Endometrium (tissue), 2 donors: ENCODE results near the gene KMT2D.
"Not testable (repeated sequence)": the region's sequence is repeated elsewhere in the genome, so short reads cannot be mapped to it uniquely, and the experiment has no call there.

ENCODE experiments used
- FAIRE-seq: peaks from 2 replicates; lab custom pipeline; 2012; peaks lifted over from hg19 to GRCh38; lab: Jason Lieb, UNC
- donor health status: control.
- donor health status: control.

KMT2D gene

GRCh38 chr12:49088150-49088931 lies 27.7 kb upstream of the KMT2D start:
- no peak for FAIRE-seq

DNA sequence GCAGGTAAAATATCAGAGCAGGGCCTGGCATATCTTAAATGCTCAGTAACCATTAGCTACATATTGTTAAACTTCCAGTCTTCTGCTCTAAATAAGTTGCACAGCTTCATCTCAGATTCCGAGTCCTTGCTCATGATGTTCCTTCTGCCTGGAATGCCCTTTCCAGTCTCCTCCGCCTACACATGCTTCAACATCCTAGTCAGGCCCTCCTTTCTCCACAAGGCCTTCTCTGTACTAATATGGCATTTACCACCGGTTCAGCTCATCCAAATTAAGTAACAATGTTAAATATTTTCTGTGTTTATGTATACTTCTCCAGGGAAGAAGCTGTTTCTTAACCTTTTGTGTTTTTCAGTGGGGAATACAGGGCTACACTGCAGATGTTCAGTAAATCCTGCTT lies 25.5 kb upstream of the KMT2D start:
- FAIRE-seq: no peak

DNA sequence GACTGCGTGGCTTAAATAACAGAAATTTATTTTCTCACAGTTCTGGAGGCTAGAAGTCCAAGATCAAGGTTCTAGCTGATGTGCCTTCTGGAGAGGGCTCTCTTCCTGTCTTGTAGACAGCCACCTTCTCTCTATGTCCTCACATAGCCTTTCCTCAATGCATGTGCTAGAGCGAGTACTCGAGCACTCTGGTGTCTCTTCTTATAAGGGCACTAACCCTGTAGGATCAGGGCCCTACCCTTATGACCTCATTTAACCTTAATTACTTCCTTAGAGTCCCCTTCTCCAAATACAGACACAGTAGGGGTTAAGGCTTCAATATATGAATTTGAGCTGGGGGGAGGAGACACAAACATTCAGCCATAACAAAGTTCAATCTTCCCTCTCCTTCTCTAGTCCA lies 23.8 kb upstream of the KMT2D start:
- no peak for FAIRE-seq

DNA sequence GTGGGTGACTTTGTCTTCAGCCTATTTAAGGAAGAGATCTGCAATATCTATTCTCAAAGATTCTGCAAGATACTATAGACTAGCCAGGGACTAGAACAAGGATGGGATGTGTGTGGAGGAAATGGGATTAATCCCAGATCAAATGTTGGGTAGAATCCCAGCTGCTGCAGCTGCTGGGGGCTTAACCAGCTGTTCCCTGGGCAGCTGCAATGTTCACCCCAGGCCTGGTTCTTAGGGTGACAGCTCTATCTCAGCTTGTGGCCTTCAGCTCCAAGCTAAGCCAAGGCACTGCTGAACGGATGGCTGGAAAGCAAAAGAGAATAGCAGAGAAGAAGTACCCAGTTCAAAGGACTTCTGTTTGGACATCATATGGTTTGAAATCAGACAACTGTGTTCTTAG lies 19.2 kb upstream of the KMT2D start:
- FAIRE-seq: no peak

GRCh38 chr12:49070971-49071370 lies 10.4 kb upstream of the KMT2D start:
- no peak for FAIRE-seq

- FAIRE-seq: peak; percentile 89
These were observed 9.1 kb upstream of the KMT2D start, which contains the start of gene RHEBL1 for GRCh38 chr12:49069507-49070346. TSS of gene RHEBL1 (minus strand) at chr12:49069979. CDS start at chr12:49069785, 194 bp downstream.

DNA sequence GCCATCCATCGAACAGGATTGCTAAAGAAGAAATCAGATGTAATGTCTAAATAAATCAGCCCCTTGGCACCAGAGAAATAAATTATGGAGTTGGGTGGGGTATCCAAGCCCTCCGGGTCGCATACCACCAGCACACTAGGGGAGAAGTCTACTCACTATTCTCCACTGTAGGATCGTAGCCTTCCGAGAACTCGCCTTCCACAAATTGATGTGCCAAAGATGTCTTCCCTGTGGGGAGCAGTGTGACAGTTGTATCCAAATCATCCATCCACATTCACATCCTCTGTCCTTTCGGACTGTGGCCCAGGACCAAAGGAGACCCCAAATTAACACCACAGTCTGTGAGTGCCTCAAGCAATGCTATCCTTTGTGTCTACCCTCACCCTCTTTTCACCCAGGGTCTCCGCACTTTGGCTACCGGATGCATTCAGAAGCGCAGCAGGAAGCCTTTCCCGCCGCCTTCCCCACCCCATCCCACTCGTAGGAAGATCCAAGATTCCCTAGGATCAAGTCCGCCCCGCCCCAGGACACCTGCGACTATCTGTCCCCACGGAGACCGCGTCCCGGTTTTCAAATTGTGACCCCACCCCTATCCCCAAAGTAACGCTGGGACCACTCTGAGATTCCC lies 8.4 kb upstream of the KMT2D start:
- FAIRE-seq: no peak

GRCh38 chr12:49066120-49066519 lies 5.5 kb upstream of the KMT2D start:
- no peak for FAIRE-seq

DNA sequence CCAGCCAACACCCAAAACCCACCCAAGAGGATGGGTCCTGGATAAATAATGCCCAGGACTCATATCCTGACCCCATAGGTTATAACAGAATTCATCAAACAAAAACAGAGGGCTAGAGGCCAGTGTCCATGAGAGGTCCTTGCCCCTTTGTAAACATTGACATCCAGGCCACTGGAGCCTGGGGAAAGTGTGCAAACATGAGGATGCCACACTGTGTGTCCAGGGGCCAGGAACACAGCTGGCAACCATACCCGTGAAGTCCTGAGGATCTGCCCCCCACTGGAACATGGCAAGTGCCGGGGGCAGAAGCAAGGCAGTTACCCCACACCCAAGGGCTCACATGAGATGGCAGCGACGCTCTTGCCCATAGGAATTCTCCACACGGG lies 4.2 kb upstream of the KMT2D start:
- no peak for FAIRE-seq

- FAIRE-seq: not testable (repeated sequence)
These were observed 1.3 kb upstream of the KMT2D start for GRCh38 chr12:49061916-49062315.

DNA sequence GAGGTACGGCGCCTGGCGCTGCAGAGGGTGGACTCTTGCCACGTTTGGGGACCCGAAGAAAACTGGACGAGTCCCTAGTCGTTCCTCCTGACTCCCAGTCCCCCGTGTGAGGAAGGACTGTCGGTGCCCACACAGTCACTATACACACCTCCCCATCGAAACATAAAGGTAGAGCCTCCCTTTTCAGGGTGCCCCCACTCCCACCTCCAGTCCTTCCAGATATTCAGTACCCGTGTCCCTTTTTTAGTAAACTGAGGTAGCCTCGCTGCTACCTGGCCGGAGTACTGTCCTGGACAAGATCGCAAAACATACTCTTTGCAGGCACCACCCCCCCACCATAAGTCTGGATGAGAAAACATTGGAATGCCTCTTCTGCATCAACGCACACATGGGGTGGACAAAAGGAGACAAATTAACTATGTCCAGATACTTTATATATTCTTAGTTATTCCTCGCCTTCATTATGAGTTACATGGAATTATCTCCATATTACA lies 610 bp upstream of the KMT2D start:
- no peak for FAIRE-seq

DNA sequence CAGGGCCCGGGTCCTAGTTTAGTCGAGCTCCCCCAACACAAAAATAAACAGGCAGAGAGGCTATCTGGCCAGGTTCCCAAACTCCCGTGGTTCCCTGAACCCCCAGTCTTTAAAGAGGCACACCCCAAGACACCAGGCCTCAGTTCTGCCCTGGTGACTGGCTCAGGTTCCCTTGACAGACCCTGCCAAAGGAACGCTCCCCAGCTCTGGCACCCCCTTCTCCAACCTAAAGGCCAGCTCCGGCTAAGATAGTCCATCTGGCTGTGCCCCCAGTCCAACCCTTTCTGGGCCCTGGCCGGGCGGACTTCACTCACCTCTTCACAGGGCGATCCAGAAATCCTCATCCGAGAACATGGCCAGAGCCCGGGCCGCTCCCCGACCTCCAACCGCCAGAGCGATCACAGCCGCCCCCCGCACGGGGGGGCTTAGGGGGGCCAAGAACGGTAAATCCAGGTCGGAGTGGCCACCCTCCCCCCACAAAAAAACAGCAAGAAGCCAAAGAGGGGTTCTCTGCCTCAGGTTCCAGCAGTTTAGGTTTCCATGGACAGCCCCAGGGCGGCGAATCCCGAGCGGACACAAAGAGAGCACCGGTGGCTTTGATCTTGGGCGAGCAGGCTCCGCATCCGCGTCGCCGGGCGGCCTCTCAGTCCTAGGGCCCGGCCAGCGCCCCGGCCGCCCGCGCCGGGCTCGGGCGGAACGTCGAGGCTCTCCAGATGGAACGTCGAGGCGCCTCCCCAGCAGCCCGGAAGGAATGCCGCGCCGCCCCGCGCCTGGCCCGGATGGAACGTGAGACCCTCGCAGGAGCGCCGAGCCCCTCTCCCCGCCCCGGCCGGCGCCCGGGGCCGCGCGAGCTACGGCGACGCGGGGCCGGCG lies 1.1 kb downstream of the KMT2D start:
- no peak for FAIRE-seq

DNA sequence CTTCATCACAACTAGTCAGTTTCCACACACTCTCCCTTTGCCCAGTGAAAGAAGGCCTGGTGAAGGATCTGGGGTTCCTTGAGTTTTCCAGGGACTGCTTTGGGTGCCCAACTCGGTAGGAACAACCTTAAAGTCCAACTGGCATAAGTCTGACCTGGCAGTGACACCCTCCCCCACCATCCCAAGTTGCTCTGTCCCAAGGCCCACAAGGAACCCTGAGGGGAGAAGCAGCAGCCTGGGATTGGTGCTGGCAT lies 1.6 kb downstream of the KMT2D start:
- FAIRE-seq: no peak

- FAIRE-seq: no peak
These were observed 2.1 kb downstream of the KMT2D start for GRCh38 chr12:49058366-49059044.

GRCh38 chr12:49057888-49058287 lies 2.7 kb downstream of the KMT2D start:
- no peak for FAIRE-seq

GRCh38 chr12:49055978-49056754 lies 4.4 kb downstream of the KMT2D start:
- no peak for FAIRE-seq

DNA sequence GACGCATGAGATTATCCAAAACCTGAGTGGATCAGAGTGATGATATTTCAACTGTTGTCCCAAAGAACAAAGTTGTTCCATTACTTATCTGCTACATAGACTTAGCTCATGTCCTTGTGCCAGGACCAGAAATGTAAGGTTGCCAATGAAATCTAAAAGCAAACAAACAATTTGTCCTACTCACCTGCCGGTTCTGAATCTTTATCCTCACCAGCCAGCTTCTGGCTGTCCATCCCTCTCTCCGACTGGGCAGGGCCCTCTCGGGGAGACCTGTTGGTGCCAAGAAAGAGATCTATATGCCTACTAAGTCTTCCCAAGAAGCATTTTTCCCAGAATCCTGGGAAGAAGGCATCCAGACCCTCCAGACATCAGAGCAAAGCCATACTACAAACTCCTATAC lies 5.5 kb downstream of the KMT2D start:
- FAIRE-seq: no peak

DNA sequence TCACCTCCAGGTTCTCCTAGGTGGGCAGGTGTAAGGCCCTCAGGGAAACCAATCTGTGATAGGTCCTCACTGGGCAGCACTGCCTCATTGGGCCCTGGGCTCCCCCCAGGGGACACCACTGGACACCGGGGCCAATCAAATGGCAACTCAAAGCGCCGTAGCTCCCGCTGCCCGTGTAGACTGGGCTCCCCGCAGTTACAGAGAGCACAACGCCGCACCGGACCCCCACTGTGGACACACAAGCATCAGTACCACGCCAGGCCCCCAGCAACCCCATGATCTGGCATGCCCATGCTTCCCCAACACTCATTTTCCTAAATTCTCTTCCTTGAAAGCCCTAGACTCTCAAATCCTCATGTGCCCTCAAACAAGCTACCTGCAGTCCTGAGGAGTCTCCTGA lies 6.1 kb downstream of the KMT2D start:
- no peak for FAIRE-seq

DNA sequence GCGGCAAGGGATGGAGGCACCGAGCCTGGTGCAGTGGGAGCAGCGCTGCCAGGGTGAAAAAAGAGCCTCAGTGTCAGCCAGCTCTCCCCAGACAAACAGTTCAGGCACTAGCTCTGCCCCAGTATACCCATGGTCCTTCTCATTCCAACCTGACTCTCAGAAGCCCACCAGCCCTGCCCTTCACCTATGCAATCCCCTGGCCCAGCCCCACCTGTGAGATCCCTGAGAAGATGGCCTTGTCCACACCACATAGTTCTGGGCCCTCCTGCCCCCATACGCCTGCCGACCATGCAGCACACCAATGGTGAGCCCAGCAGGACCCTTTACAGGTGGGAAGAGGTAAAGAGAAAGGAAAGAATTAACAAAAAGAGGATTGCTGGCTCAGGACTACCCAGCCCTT lies 6.5 kb downstream of the KMT2D start:
- FAIRE-seq: no peak

DNA sequence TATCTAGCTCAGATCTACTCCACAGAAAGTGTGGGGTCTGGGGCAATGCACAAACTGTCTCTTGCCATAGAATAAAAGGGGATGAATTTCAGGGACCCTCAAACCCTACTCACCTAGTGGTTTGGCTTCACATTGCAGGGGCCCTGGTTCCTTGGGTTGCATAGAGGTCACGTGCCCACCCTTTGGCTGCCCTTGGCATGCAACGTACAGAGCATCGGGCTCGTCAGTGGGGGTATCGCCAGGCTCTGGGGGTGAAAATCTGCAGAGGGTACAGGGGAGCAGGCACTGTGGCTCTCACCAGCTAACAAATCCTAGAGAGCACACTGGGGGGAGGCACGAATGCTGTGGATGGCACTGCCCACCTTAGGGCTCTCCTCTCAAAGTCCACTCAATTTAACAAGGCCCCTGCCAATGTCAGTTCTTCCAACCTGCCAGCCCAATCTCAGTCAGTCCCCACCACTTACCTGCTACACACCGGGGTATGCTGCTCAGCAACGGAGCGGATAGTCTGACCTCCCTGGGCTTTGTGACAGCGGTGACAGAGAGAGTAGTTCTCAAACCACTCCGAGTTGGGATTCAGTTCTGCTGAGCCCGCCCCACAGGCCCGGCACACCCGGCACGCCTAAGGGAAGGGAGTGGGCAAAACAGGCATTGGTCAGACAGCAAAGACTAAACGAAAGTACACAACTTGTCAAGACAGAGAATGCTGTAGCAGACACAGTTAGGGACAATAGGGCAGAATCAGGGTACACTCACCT lies 8.0 kb downstream of the KMT2D start:
- FAIRE-seq: no peak
